AG09309 (cell line): ENCODE results near the gene PRPSAP2.

Experiments used
- DNase-seq: peaks from one replicate; pipeline ENCODE4 v3.0.0-alpha.2; 2010; ENCODE audit warnings: low read depth
- H3K4me3 ChIP-seq: 2 replicates; pipeline ENCODE4 v1.5.1; 2011; ENCODE audit warnings: mild to moderate bottlenecking, low read depth, low read length, moderate library complexity; ENCODE audit not compliant: control insufficient read depth
- CTCF ChIP-seq: IDR thresholded peaks from 2 replicates; pipeline ENCODE4 v1.5.1; 2011; ENCODE audit warnings: mild to moderate bottlenecking, low read depth, low read length, inconsistent platforms; ENCODE audit not compliant: insufficient read depth, control insufficient read depth; ENCODE audit errors: missing control alignments

Gene PRPSAP2

GRCh38 chr17:18956581-18956980 lies 98.7 kb downstream of the PRPSAP2 start:
- H3K4me3 ChIP-seq: no peak overlapping the region
- no peak for TF ChIP-seq CTCF
- DNase-seq: no peak

GRCh38 chr17:18957831-18958230 lies 99.9 kb downstream of the PRPSAP2 start:
- TF ChIP-seq CTCF: no peak
- DNase-seq: no peak

GRCh38 chr17:18958611-18959010 lies 100.7 kb downstream of the PRPSAP2 start:
- H3K4me3 ChIP-seq: no peak overlapping the region
- DNase-seq: no peak
- TF ChIP-seq CTCF: no peak

More at GRCh38 chr17:18957831-18958230, 99.9 kb downstream of the PRPSAP2 start:
- H3K4me3 ChIP-seq: no peak overlapping the region

- no peak overlapping the region for H3K4me3 ChIP-seq
- no peak for TF ChIP-seq CTCF
- no peak for DNase-seq
Measured at GRCh38 chr17:18959071-18959844, 101.3 kb downstream of the PRPSAP2 start.

GRCh38 chr17:18959845-18960240 lies 101.9 kb downstream of the PRPSAP2 start:
- H3K4me3 ChIP-seq: no peak overlapping the region
- DNase-seq: no peak
- TF ChIP-seq CTCF: no peak

- TF ChIP-seq CTCF: no peak
- DNase-seq: no peak
- H3K4me3 ChIP-seq: no peak overlapping the region
Measured at GRCh38 chr17:18960241-18960665, 102.3 kb downstream of the PRPSAP2 start.
